Measurements from ENCODE around the gene UCHL3. TPM values are rescaled to one million over a fixed set of nuclear protein-coding genes. Genes with fewer than 3 reads are reported as not detected.

Gene UCHL3
- polyA plus RNA-seq (2011; rRNA removed) (52.6 and 60.7 TPM in 2 replicates), polyA plus RNA-seq (2017; fragmentation: RNase III; extraction: RNeasy Plus Mini Kit Qiagen cat#74134 plus additional on column Dnase treatment) (46.3 to 52.1 TPM (median 46.6 TPM) in 3 replicates), polyA minus RNA-seq (2011; rRNA and poly(A)+ RNA removed) (5.5 and 7.2 TPM in 2 replicates)
- 21.5 and 24.5 TPM in 2 replicates for polyA plus RNA-seq (2012; cell fraction: cytosol; rRNA removed)
- 5.2 and 8.1 TPM in 2 replicates for polyA plus RNA-seq (2012; cell fraction: nucleus; rRNA removed)

DNA sequence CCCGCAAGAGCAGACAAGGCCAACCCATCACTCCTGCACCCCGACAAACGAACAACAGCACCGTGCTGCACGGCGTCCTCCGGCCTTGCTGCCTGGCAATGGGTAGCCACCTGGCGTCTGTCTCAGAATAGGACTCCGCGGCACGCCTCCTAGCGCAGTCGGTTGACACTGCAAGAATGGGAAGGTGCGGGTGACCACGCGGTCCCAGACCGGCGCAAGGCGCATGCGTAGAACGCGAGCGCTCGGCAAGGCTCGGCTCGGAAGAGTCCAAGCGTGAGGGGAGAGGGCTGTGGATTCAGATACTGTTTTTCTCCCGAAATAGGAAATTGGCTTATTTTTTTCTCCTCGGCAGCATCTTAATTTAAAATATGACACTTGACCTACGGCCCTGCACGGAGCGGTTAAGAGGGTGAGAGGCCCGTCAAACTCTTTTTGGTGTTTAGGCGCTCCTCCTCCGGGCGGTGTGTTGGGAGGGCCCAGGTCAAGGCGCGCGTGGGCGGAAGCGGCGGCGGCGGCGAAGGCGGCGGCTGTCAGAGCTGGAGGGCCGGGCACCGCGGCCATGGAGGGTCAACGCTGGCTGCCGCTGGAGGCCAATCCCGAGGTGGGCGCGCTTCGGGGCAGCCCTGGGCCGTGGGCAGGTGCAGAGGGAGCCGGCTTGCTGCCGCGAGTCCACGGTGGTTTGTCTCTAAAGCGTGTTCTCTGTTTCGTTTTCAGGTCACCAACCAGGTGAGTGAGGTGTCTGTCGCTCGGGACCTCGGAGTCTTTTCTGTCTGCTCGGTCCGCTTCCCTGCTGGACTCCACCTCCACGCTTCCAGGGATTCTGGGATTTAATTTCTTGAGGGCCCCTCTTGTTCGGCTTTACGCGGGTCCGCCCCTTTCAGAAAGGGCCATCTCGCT is at the start of gene UCHL3:
Gene UCHL3 (plus strand): TSS at position 530 of the 897 bp plus-strand sequence. CDS start 30 bp downstream, at position 560.
- DNase-seq (ENCODE audit: low read depth in 1 of 2, low spot score in 1 of 2) = peak; percentile 90 to 95
- POLR2A ChIA-PET = interaction anchor here (1.0 kb wide), 1 partner anchor 67 kb away, joined by 4 read pairs; the partner anchor contains the start of gene TBC1D4
- peak; percentile 97 to 98 for ATAC-seq
- no peak for FAIRE-seq
- CTCF ChIA-PET = interaction anchor here (0.6 to 2.5 kb wide), 2 partner anchors 26 to 67 kb away, joined by 3 to 15 read pairs; partner anchors contain the start of gene TBC1D4
- H3K4me2 ChIP-seq = peak within 1 kb of the TSS; percentile 88
- H3K9me3 ChIP-seq = no peaks in the 10 kb centered on the region
- WGBS (ENCODE audit: missing lambda C conversion rate) = 1% methylated on average over 55 of the region's 74 CpGs
- H3K4me1 ChIP-seq = peaks cover 20% of the 10 kb centered on the region; the same call in 2 of the 3 replicates
- H3K4me3 ChIP-seq = peak within 1 kb of the TSS; percentile 86
- peak within 1 kb of the TSS; percentile 92 for H3K27ac ChIP-seq
- TF ChIP-seq, protein P1, sequence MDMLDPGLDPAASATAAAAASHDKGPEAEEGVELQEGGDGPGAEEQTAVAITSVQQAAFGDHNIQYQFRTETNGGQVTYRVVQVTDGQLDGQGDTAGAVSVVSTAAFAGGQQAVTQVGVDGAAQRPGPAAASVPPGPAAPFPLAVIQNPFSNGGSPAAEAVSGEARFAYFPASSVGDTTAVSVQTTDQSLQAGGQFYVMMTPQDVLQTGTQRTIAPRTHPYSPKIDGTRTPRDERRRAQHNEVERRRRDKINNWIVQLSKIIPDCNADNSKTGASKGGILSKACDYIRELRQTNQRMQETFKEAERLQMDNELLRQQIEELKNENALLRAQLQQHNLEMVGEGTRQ (IDR thresholded peaks at IDR 0.05) = no peak
- no peak for TF ChIP-seq HOXA7 (CRISPR knock-in tag; IDR thresholded peaks at IDR 0.05)
- TF ChIP-seq EHMT2 (IDR thresholded peaks at IDR 0.05; ENCODE audit: low read depth) = no peak
- peak in 1 of 2 experiments; percentile 64; a peak in 2 of 5 replicates for TF ChIP-seq JUN (IDR thresholded peaks at IDR 0.05)
- TF ChIP-seq MAFK (IDR thresholded peaks at IDR 0.05; ENCODE audit: partially characterized antibody) = no peak
- TF ChIP-seq KDM5A (IDR thresholded peaks at IDR 0.05) = no peak
- TF ChIP-seq NFE2L2 (conservative IDR thresholded peaks at IDR 0.05; ENCODE audit: low read length) = no peak
- peak; percentile 97 for TF ChIP-seq MAX (IDR thresholded peaks at IDR 0.05)
- no peak for TF ChIP-seq JUNB (IDR thresholded peaks at IDR 0.05)
- TF ChIP-seq ESRRA (IDR thresholded peaks at IDR 0.05; ENCODE audit: borderline replicate concordance, low read length) = no peak
- TF ChIP-seq, protein P2, sequence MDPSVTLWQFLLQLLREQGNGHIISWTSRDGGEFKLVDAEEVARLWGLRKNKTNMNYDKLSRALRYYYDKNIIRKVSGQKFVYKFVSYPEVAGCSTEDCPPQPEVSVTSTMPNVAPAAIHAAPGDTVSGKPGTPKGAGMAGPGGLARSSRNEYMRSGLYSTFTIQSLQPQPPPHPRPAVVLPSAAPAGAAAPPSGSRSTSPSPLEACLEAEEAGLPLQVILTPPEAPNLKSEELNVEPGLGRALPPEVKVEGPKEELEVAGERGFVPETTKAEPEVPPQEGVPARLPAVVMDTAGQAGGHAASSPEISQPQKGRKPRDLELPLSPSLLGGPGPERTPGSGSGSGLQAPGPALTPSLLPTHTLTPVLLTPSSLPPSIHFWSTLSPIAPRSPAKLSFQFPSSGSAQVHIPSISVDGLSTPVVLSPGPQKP (IDR thresholded peaks at IDR 0.05; ENCODE audit: low read depth, low read length) = no peak
- TF ChIP-seq GATA3 (IDR thresholded peaks at IDR 0.05; ENCODE audit: borderline replicate concordance) = 0 out of 2 replicates have a peak, but pooled peaks have one; percentile 58
- TF ChIP-seq ZNF302 (CRISPR knock-in tag; IDR thresholded peaks at IDR 0.05) = no peak
- TF ChIP-seq FOSB (CRISPR knock-in tag; IDR thresholded peaks at IDR 0.05) = no peak
- no peak for TF ChIP-seq CEBPB (IDR thresholded peaks at IDR 0.05)
- no peak for TF ChIP-seq CHD2 (IDR thresholded peaks at IDR 0.05; ENCODE audit: low read length, partially characterized antibody)
- no peak for TF ChIP-seq CBX2 (IDR thresholded peaks at IDR 0.05; ENCODE audit: borderline replicate concordance, low read depth)
- TF ChIP-seq RNF2 (IDR thresholded peaks at IDR 0.05; ENCODE audit: borderline replicate concordance, low read depth) = no peak
- TF ChIP-seq PHF8 (IDR thresholded peaks at IDR 0.05; ENCODE audit: borderline replicate concordance, low read depth) = peak; percentile 25; the same call in 1 of the 2 replicates
- TF ChIP-seq TFCP2L1 (CRISPR knock-in tag; IDR thresholded peaks at IDR 0.05) = no peak
- no peak for TF ChIP-seq HOXB5 (CRISPR knock-in tag; IDR thresholded peaks at IDR 0.05)
- peak; percentile 56 for TF ChIP-seq BHLHE40 (IDR thresholded peaks at IDR 0.05; ENCODE audit: low read depth, low read length)
- no peak for TF ChIP-seq ZC3H11A (IDR thresholded peaks at IDR 0.05)
- TF ChIP-seq POLR2A (IDR thresholded peaks at IDR 0.05; ENCODE audit: low read length) = peak; percentile 69
- TF ChIP-seq NR3C1 (IDR thresholded peaks at IDR 0.05) = no peak
- TF ChIP-seq CTCF (IDR thresholded peaks at IDR 0.05) = peak; percentile 56
- TF ChIP-seq FOXS1 (CRISPR knock-in tag; IDR thresholded peaks at IDR 0.05) = no peak
- TF ChIP-seq ATOH8 (CRISPR knock-in tag; IDR thresholded peaks at IDR 0.05; ENCODE audit: low read depth) = no peak
- no peak for TF ChIP-seq ZFP36 (IDR thresholded peaks at IDR 0.05; ENCODE audit: borderline replicate concordance, partially characterized antibody)
- no peak for TF ChIP-seq KDM1A (IDR thresholded peaks at IDR 0.05; ENCODE audit: low read depth)
- no peak for TF ChIP-seq HES2 (IDR thresholded peaks at IDR 0.05)
- TF ChIP-seq SREBF2 (IDR thresholded peaks at IDR 0.05) = no peak
- no peak for TF ChIP-seq RFX5 (IDR thresholded peaks at IDR 0.05)
- no peak for TF ChIP-seq CBX8 (IDR thresholded peaks at IDR 0.05)

All from A549 (cell line).